H1 (cell line): ENCODE data around the gene XKR7. TPM values are rescaled to one million over a fixed set of nuclear protein-coding genes. Genes with fewer than 3 reads are reported as not detected.

Experiments
- CTCF ChIA-PET: fragments of 300-600 bp; sonication (Branson Sonifier 250); formaldehyde crosslinking; loops from one replicate; lab custom pipeline; 2021; ENCODE audit not compliant: partially characterized antibody; lab: Charles Lee
- POLR2A ChIA-PET: fragments of 300-600 bp; sonication (Branson Sonifier 250); formaldehyde crosslinking; loops from one replicate; lab custom pipeline; 2021; ENCODE audit warnings: inconsistent platforms; ENCODE audit not compliant: partially characterized antibody; lab: Charles Lee
- DNase-seq, 2 experiments: peaks; one replicate each; pipeline versions ENCODE4 v3.0.0 to v3.0.0-alpha.2; 2010 to 2022; ENCODE audit warnings: low spot score in 2 of 2, low read depth in 1 of 2, mixed read lengths in 1 of 2
- FAIRE-seq: peaks from 2 replicates; lab custom pipeline; 2011; peaks lifted over from hg19 to GRCh38; lab: Jason Lieb, UNC
- H2AFZ ChIP-seq: 2 replicates; pipeline ENCODE4 v1.8.1; 2012; ENCODE audit warnings: low read length, inconsistent platforms
- H2AK5ac ChIP-seq: 2 replicates; pipeline ENCODE4 v1.6.1; 2013; ENCODE audit warnings: low read depth, low read length
- H2BK120ac ChIP-seq: replicated peaks from 2 replicates; pipeline ENCODE3; 2013; ENCODE audit warnings: low read depth, low read length, inconsistent platforms
- H2BK12ac ChIP-seq: 2 replicates; pipeline ENCODE4 v1.6.1; 2013; ENCODE audit warnings: low read depth, low read length
- H2BK15ac ChIP-seq: 2 replicates; pipeline ENCODE4 v1.6.1; 2013; ENCODE audit warnings: low read length
- H2BK20ac ChIP-seq: 2 replicates; pipeline ENCODE4 v1.6.1; 2013; ENCODE audit warnings: low read length
- H2BK5ac ChIP-seq: 2 replicates; pipeline ENCODE4 v1.6.1; 2013; ENCODE audit warnings: low read depth, low read length
- H3K14ac ChIP-seq: 2 replicates; pipeline ENCODE4 v1.6.1; 2013; ENCODE audit warnings: inconsistent platforms; ENCODE audit not compliant: insufficient read length
- H3K18ac ChIP-seq: 2 replicates; pipeline ENCODE4 v1.6.1; 2013; ENCODE audit warnings: low read length; ENCODE audit errors: extremely low read depth
- H3K23ac ChIP-seq: 2 replicates; pipeline ENCODE4 v1.6.1; 2013; ENCODE audit warnings: inconsistent platforms; ENCODE audit not compliant: insufficient read length
- H3K23me2 ChIP-seq: 2 replicates; pipeline ENCODE4 v1.6.1; 2013; ENCODE audit warnings: low read depth, low read length
- H3K27ac ChIP-seq: 2 replicates; pipeline ENCODE4 v1.6.1; 2011; ENCODE audit warnings: low read depth, low read length, inconsistent platforms
- H3K27me3 ChIP-seq, 4 experiments: replicated peaks in 1 of 4; 1 replicate in 1 of 4; 2 replicates in 3 of 4; pipeline versions ENCODE4 v1.6.1 to v1.8.1; 2011 to 2013; ENCODE audit warnings: low read length in 3 of 4, mild to moderate bottlenecking in 3 of 4, inconsistent platforms in 2 of 4, mixed read lengths in 2 of 4, moderate library complexity in 1 of 4; ENCODE audit not compliant: control insufficient read depth in 3 of 4, insufficient read depth in 3 of 4; ENCODE audit errors: extremely low read depth in 1 of 4
- H3K36me3 ChIP-seq, 4 experiments: 2 replicates each; pipeline versions ENCODE4 v1.6.1 to v1.8.1; 2011 to 2013; ENCODE audit warnings: mild to moderate bottlenecking in 4 of 4, low read length in 3 of 4, moderate library complexity in 2 of 4, control low read depth in 1 of 4, inconsistent platforms in 1 of 4; ENCODE audit not compliant: insufficient read depth in 4 of 4, control insufficient read depth in 2 of 4
- H3K4ac ChIP-seq: replicated peaks from 2 replicates; pipeline ENCODE3; 2013; ENCODE audit warnings: low read length, low read depth, mixed read lengths, inconsistent platforms; ENCODE audit not compliant: insufficient read length
- H3K4me1 ChIP-seq, 4 experiments: replicated peaks in 1 of 4; 1 replicate in 1 of 4; 2 replicates in 3 of 4; pipeline versions ENCODE4 v1.6.1 to v1.8.1; 2011 to 2013; ENCODE audit warnings: low read length in 3 of 4, inconsistent platforms in 2 of 4, mixed read lengths in 1 of 4; ENCODE audit not compliant: insufficient read depth in 4 of 4, control insufficient read depth in 3 of 4
- H3K4me2 ChIP-seq, 2 experiments: 2 replicates each; pipeline versions ENCODE4 v1.6.1 to v1.8.1; 2011 to 2013; ENCODE audit warnings: low read depth in 2 of 2, low read length in 2 of 2, control low read depth in 1 of 2, inconsistent platforms in 1 of 2, mild to moderate bottlenecking in 1 of 2; ENCODE audit not compliant: insufficient read depth in 1 of 2
- H3K4me3 ChIP-seq, 4 experiments: fragments of 200-600, 300-600 bp in 1 of 4; sonication (generic), shearing (Covaris generic), sonication (Bioruptor Twin) in 1 of 4; 2 replicates each; pipeline versions ENCODE4 v1.5.1 to v1.8.1; 2011 to 2016; ENCODE audit warnings: low read length in 4 of 4, low read depth in 3 of 4, control low read depth in 2 of 4, inconsistent platforms in 2 of 4, mild to moderate bottlenecking in 2 of 4, mixed read lengths in 1 of 4, moderate library complexity in 1 of 4; ENCODE audit not compliant: insufficient read depth in 2 of 4; ENCODE audit errors: extremely low read depth in 1 of 4
- H3K56ac ChIP-seq: replicated peaks from 2 replicates; pipeline ENCODE3; 2013; ENCODE audit warnings: low read depth, mild to moderate bottlenecking, mixed read lengths, low read length, inconsistent platforms; ENCODE audit not compliant: insufficient read length
- H3K79me1 ChIP-seq: 2 replicates; pipeline ENCODE4 v1.6.1; 2013; ENCODE audit warnings: low read depth, low read length, control low read depth
- H3K79me2 ChIP-seq, 2 experiments: 2 replicates each; pipeline versions ENCODE4 v1.6.1 to v1.8.1; 2012 to 2013; ENCODE audit warnings: low read length in 2 of 2, mild to moderate bottlenecking in 2 of 2, inconsistent platforms in 1 of 2; ENCODE audit not compliant: insufficient read depth in 2 of 2, control insufficient read depth in 1 of 2
- H3K9ac ChIP-seq, 4 experiments: replicated peaks in 1 of 4; 1 replicate in 1 of 4; 2 replicates in 3 of 4; pipeline versions ENCODE4 v1.6.1 to v1.8.1; 2011 to 2013; ENCODE audit warnings: low read depth in 3 of 4, low read length in 3 of 4, control low read depth in 2 of 4, mild to moderate bottlenecking in 2 of 4, moderate library complexity in 2 of 4, inconsistent platforms in 1 of 4; ENCODE audit errors: extremely low read depth in 1 of 4
- H3K9me3 ChIP-seq, 2 experiments: 2 replicates each; pipeline versions ENCODE4 v1.6.1 to v1.8.1; 2012 to 2013; ENCODE audit warnings: mild to moderate bottlenecking in 2 of 2, moderate library complexity in 2 of 2, control low read depth in 1 of 2, inconsistent platforms in 1 of 2, low read depth in 1 of 2, low read length in 1 of 2, mixed read lengths in 1 of 2; ENCODE audit not compliant: insufficient read depth in 2 of 2
- H4K20me1 ChIP-seq, 2 experiments: replicated peaks in 1 of 2; 2 replicates each; pipeline versions ENCODE3 to v1.8.1; 2011 to 2013; ENCODE audit warnings: inconsistent platforms in 2 of 2, low read length in 2 of 2, mild to moderate bottlenecking in 1 of 2; ENCODE audit not compliant: insufficient read depth in 2 of 2, control insufficient read depth in 1 of 2
- H4K5ac ChIP-seq: 2 replicates; pipeline ENCODE4 v1.6.1; 2013; ENCODE audit warnings: low read length, low read depth, mixed read lengths, inconsistent platforms; ENCODE audit not compliant: insufficient read length
- H4K8ac ChIP-seq: 2 replicates; pipeline ENCODE4 v1.8.0; 2013; ENCODE audit warnings: mild to moderate bottlenecking, moderate library complexity, low read length, inconsistent platforms; ENCODE audit not compliant: insufficient read depth; ENCODE audit errors: extremely low read depth
- H4K91ac ChIP-seq: replicated peaks from 2 replicates; pipeline ENCODE3; 2013; ENCODE audit warnings: low read length, mixed read lengths, inconsistent platforms; ENCODE audit not compliant: insufficient read length
- JUND ChIP-seq: IDR thresholded peaks from 2 replicates; pipeline ENCODE4 v1.6.1; 2011; ENCODE audit warnings: mild to moderate bottlenecking, improper control_type of control experiment, low read length
- PHF8 ChIP-seq: fragments of 200-600 bp; sonication (generic); conservative IDR thresholded peaks from 2 replicates; pipeline ENCODE4 v1.7.1; 2012; ENCODE audit warnings: low read depth, mild to moderate bottlenecking, inconsistent platforms, low read length, moderate library complexity
- SP4 ChIP-seq: IDR thresholded peaks from 2 replicates; pipeline ENCODE4 v1.6.1; 2012; ENCODE audit warnings: low read length, inconsistent platforms
- ZNF274 ChIP-seq: IDR thresholded peaks from 2 replicates; pipeline ENCODE4 v1.7.0; 2012; ENCODE audit warnings: low read length, borderline replicate concordance; ENCODE audit errors: extremely low read depth
- WGBS, 2 experiments: shearing (Covaris generic) in 1 of 2; methylation state at CpG; one replicate each; pipeline versions ENCODE4 v1.1.6 to v1.1.7; 2013 to 2015; ENCODE audit warnings: low lambda C conversion rate in 2 of 2, mixed read lengths in 2 of 2, inconsistent platforms in 1 of 2, low coverage in 1 of 2, missing lambda C conversion rate in 1 of 2; ENCODE audit not compliant: insufficient replicate concordance in 2 of 2, insufficient coverage in 1 of 2, insufficient read length in 1 of 2; ENCODE audit errors: extremely low coverage in 1 of 2, missing lambda C conversion rate in 1 of 2; 5-methylcytosine and 5-hydroxymethylcytosine counted together
- polyA plus RNA-seq, 7 experiments: library from polyadenylated mRNA; depleted of rRNA in 3 of 7; stranded (reverse) in 5 of 7; unstranded in 2 of 7; fragments of >200 nt in 5 of 7; fragments of 200-250 nt in 2 of 7; gene quantifications; 1 replicate in 5 of 7; 2 replicates in 1 of 7; 4 replicates in 1 of 7; pipeline versions ENCODE4 v1.2.1 to v1.2.3, GENCODE V29; 2011 to 2013; ENCODE audit warnings: missing spikeins in 2 of 7, mixed read lengths in 2 of 7
- total RNA-seq: library from RNA; stranded (reverse); fragmentation: NEBNext Ultra II Directional; extraction: Animal tissue kit (Norgen Biotek cat#: 25700); gene quantifications from 2 replicates; pipeline ENCODE4 v1.2.1, GENCODE V29; 2021

The XKR7 gene
- total and polyA plus RNA-seq, 2 of the 8 experiments (the other 6 are each of a cell fraction or from before 2014, with no cell fraction given): 1.8 to 2.4 TPM

- DNase-seq (no peak), FAIRE-seq (no peak)
- Histone ChIP-seq H3K79me1 (no peaks in the 10 kb centered on the region), H3K4ac (no peak overlapping the region), H3K14ac (no peak overlapping the region), H3K18ac (no peak overlapping the region), H3K27ac (no peak overlapping the region), H2BK5ac (no peak overlapping the region), H3K9me3 (no peaks in the 10 kb centered on the region; a peak in 1 of 4 replicates), H4K8ac (no peak overlapping the region), H2AK5ac (no peak overlapping the region), H3K4me1 (peaks cover 10 to 16% (median 11%) of the 10 kb centered on the region in 4 experiments), H4K20me1 (no peaks in the 10 kb centered on the region), H2BK20ac (no peak overlapping the region), H3K36me3 (no peaks in the 10 kb centered on the region), H3K4me3 (no peak overlapping the region), H2BK15ac (no peak overlapping the region), H2BK12ac (no peak overlapping the region), H2AFZ (no peak overlapping the region), H3K27me3 (peaks cover 0 to 8% (median under 1%) of the 10 kb centered on the region in 4 experiments; a peak in 3 of 7 replicates), H3K23ac (no peak overlapping the region), H3K9ac (no peak overlapping the region), H2BK120ac (no peak overlapping the region), H3K56ac (no peak overlapping the region), H3K79me2 (no peaks in the 10 kb centered on the region), H4K91ac (no peak overlapping the region), H4K5ac (no peak overlapping the region), H3K4me2 (no peak overlapping the region), H3K23me2 (peaks cover 7% of the 10 kb centered on the region)
- WGBS, 2 experiments: 91% methylated on average over 7 of the region's 7 CpGs; no CpG with 5 or more reads in 1 of the 2 experiments
- ChIA-PET CTCF (interaction anchor here (0.6 to 3.2 kb wide), 11 partner anchors 11 to 167 kb away, joined by 3 to 16 read pairs (median 6); partner anchors contain the start of gene XKR7), POLR2A (interaction anchor here (0.8 to 1.3 kb wide), 3 partner anchors 22 to 105 kb away, joined by 3 read pairs; no protein-coding TSS in a partner anchor)
- TF ChIP-seq SP4 (no peak), JUND (no peak), PHF8 (no peak), ZNF274 (no peak)
These were observed 45.4 kb downstream of the XKR7 start for GRCh38 chr20:32013326-32013725.
